Measurements from ENCODE around the gene DPEP1. TPM values are rescaled to one million over a fixed set of nuclear protein-coding genes. Genes with fewer than 3 reads are reported as not detected.

The DPEP1 gene
- total RNA-seq, 1 donor from 2014 or later, result 0.36 TPM

- Mint-ChIP-seq H3K27ac (no peak overlapping the region), H3K36me3 (no peaks in the 10 kb centered on the region), H3K4me3 (no peak overlapping the region), H3K4me1 (peaks cover 8% of the 10 kb centered on the region), H3K27me3 (ENCODE audit: low read depth) (peaks cover 13% of the 10 kb centered on the region), H3K9me3 (no peaks in the 10 kb centered on the region)
- no peak for TF ChIP-seq CTCF (IDR thresholded peaks at IDR 0.05; ENCODE audit: unreplicated experiment)
- DNase-seq (ENCODE audit: low spot score in 2 of 2, unreplicated experiment in 2 of 2), result no peak
Measured at GRCh38 chr16:89616623-89617022, 3.2 kb downstream of the DPEP1 start.

GRCh38 chr16:89617036-89617435 lies 3.6 kb downstream of the DPEP1 start:
- Mint-ChIP-seq H3K4me3 (no peak overlapping the region), H3K36me3 (no peaks in the 10 kb centered on the region), H3K9me3 (no peaks in the 10 kb centered on the region), H3K27me3 (ENCODE audit: low read depth) (peaks cover 17% of the 10 kb centered on the region), H3K27ac (no peak overlapping the region), H3K4me1 (peaks cover 8% of the 10 kb centered on the region)
- no peak for TF ChIP-seq CTCF (IDR thresholded peaks at IDR 0.05; ENCODE audit: unreplicated experiment)
- DNase-seq (ENCODE audit: low spot score in 2 of 2, unreplicated experiment in 2 of 2), result no peak

GRCh38 chr16:89618109-89618998 lies 4.9 kb downstream of the DPEP1 start:
- H3K4me1 Mint-ChIP-seq, result peaks cover 2% of the 10 kb centered on the region
- no peak overlapping the region for H3K27ac Mint-ChIP-seq

GRCh38 chr16:89619840-89620239 lies 6.4 kb downstream of the DPEP1 start:
- no peak for DNase-seq (ENCODE audit: low spot score in 2 of 2, unreplicated experiment in 2 of 2)
- no peaks in the 10 kb centered on the region for H3K9me3 Mint-ChIP-seq
- H3K4me1 Mint-ChIP-seq, result peaks cover 2% of the 10 kb centered on the region
- TF ChIP-seq CTCF (IDR thresholded peaks at IDR 0.05; ENCODE audit: unreplicated experiment), result no peak
- no peak overlapping the region for H3K27ac Mint-ChIP-seq
- H3K27me3 Mint-ChIP-seq (ENCODE audit: low read depth), result peaks cover 36% of the 10 kb centered on the region
- no peaks in the 10 kb centered on the region for H3K36me3 Mint-ChIP-seq
- no peak overlapping the region for H3K4me3 Mint-ChIP-seq

More at GRCh38 chr16:89618109-89618998, 4.9 kb downstream of the DPEP1 start:
- no peak for DNase-seq (ENCODE audit: low spot score in 2 of 2, unreplicated experiment in 2 of 2)
- Mint-ChIP-seq H3K27me3 (ENCODE audit: low read depth) (peaks cover 27% of the 10 kb centered on the region), H3K4me3 (no peak overlapping the region), H3K36me3 (no peaks in the 10 kb centered on the region), H3K9me3 (no peaks in the 10 kb centered on the region)
- no peak for TF ChIP-seq CTCF (IDR thresholded peaks at IDR 0.05; ENCODE audit: unreplicated experiment)

GRCh38 chr16:89620406-89620841 lies 7.0 kb downstream of the DPEP1 start:
- no peaks in the 10 kb centered on the region for H3K9me3 Mint-ChIP-seq
- H3K27ac Mint-ChIP-seq, result no peak overlapping the region
- no peak for TF ChIP-seq CTCF (IDR thresholded peaks at IDR 0.05; ENCODE audit: unreplicated experiment)
- no peak for DNase-seq (ENCODE audit: low spot score in 2 of 2, unreplicated experiment in 2 of 2)
- no peak overlapping the region for H3K4me3 Mint-ChIP-seq
- H3K27me3 Mint-ChIP-seq (ENCODE audit: low read depth), result peaks cover 40% of the 10 kb centered on the region
- H3K36me3 Mint-ChIP-seq, result no peaks in the 10 kb centered on the region
- peaks cover 2% of the 10 kb centered on the region for H3K4me1 Mint-ChIP-seq
